Esophagus squamous epithelium (tissue), 5 donors: ENCODE data around the gene DDAH1. TPM values are rescaled to one million over a fixed set of nuclear protein-coding genes. Genes with fewer than 3 reads are reported as not detected.

Experiments used
- DNase-seq: peaks from one replicate; lab custom pipeline; 2025; lab: John Stamatoyannopoulos, UW
- H3K27ac ChIP-seq, 4 donors: fragments of 200-600 bp; sonication (generic); one replicate each; pipeline ENCODE4 v1.5.1; 2016 to 2019; ENCODE audit warnings: mild to moderate bottlenecking in 1 of 4
- H3K27me3 ChIP-seq, 4 donors: fragments of 200-600 bp; sonication (generic); 1 replicate in 3 of 4; 2 replicates in 1 of 4; pipeline versions ENCODE4 v1.5.1 to v1.6.0; 2017 to 2021; ENCODE audit warnings: antibody characterized with exemption in 1 of 4
- H3K36me3 ChIP-seq, 3 donors: fragments of 200-600 bp; sonication (generic); one replicate each; pipeline ENCODE4 v1.5.1; 2016 to 2019
- H3K4me1 ChIP-seq, 3 donors: fragments of 200-600 bp; sonication (generic); one replicate each; pipeline ENCODE4 v1.5.1; 2017 to 2019
- H3K4me3 ChIP-seq, 4 donors: fragments of 200-600 bp; sonication (generic); 1 replicate in 3 of 4; 2 replicates in 1 of 4; pipeline ENCODE4 v1.5.1; 2016 to 2019; ENCODE audit warnings: mild to moderate bottlenecking in 2 of 4, moderate library complexity in 1 of 4
- H3K9me3 ChIP-seq, 3 donors: fragments of 200-600 bp; sonication (generic); one replicate each; pipeline ENCODE4 v1.5.1; 2016 to 2019
- POLR2A ChIP-seq, 4 donors: fragments of 450-650 bp; IDR thresholded peaks; one replicate each; pipeline ENCODE4 v1.6.1; 2017; ENCODE audit warnings: antibody characterized with exemption in 4 of 4, mild to moderate bottlenecking in 4 of 4, moderate library complexity in 3 of 4
- WGBS, 2 donors: methylation state at CpG; one replicate each; pipeline ENCODE4 v1.1.5; 2018; 5-methylcytosine and 5-hydroxymethylcytosine counted together
- intact Hi-C: fragments of 100-400 bp; cut with DNase I; formaldehyde crosslinking; loops from one replicate; pipeline ENCODE4 v1.15.0; 2022
- total RNA-seq, 4 donors: library from RNA; depleted of rRNA; stranded (reverse); fragments of >200 nt; gene quantifications; one replicate each; pipeline ENCODE4 v1.1.0, GENCODE V29; 2016
- TF ChIP-seq, protein P1 (sequence below), 6 experiments: fragments of 450-650 bp in 4 of 6; fragments of 200-600 bp in 2 of 6; sonication (generic) in 2 of 6; IDR thresholded peaks; one replicate each; pipeline ENCODE4 v1.5.1; 2016 to 2019; ENCODE audit warnings: antibody characterized with exemption in 6 of 6, mild to moderate bottlenecking in 4 of 6, moderate library complexity in 4 of 6
- donor health status: DM: yes; HTN: yes; CAD: no.

DDAH1 gene
- total RNA-seq, 4 donors from 2014 or later: 6.1 to 13.8 (median 11.5) TPM

DNA sequence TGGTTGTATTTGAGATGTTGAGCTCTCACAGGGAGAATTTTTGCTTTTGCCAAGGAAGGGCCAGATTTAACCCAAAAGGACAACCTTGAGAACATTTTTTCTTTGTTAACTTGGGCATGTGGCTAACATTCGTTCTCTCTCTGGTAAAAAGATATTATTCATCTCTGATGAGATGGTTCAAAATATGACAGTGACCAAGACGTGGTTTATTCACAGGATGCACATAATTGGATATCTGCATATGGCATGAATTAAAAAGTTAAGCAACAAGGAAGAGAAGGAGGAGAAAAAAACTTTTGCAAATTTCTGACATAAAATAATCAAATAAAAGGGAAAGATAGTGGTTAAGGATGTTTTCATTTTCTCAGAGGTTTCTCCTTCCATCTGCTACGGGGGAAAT is 145.5 kb downstream of the DDAH1 start:
- intact Hi-C loops: no loop called here
- WGBS, 2 donors: 20 to 32% methylated on average over 3 of the region's 3 CpGs
- Histone ChIP-seq H3K27ac (no peak overlapping the region), H3K9me3 (no peaks in the 10 kb centered on the region), H3K27me3 (no peaks in the 10 kb centered on the region), H3K4me3 (no peak overlapping the region), H3K36me3 (no peaks in the 10 kb centered on the region), H3K4me1 (peaks cover 0 to 29% (median 9%) of the 10 kb centered on the region in 3 donors)
- TF ChIP-seq, protein P1, sequence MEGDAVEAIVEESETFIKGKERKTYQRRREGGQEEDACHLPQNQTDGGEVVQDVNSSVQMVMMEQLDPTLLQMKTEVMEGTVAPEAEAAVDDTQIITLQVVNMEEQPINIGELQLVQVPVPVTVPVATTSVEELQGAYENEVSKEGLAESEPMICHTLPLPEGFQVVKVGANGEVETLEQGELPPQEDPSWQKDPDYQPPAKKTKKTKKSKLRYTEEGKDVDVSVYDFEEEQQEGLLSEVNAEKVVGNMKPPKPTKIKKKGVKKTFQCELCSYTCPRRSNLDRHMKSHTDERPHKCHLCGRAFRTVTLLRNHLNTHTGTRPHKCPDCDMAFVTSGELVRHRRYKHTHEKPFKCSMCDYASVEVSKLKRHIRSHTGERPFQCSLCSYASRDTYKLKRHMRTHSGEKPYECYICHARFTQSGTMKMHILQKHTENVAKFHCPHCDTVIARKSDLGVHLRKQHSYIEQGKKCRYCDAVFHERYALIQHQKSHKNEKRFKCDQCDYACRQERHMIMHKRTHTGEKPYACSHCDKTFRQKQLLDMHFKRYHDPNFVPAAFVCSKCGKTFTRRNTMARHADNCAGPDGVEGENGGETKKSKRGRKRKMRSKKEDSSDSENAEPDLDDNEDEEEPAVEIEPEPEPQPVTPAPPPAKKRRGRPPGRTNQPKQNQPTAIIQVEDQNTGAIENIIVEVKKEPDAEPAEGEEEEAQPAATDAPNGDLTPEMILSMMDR (IDR thresholded peaks at IDR 0.05): no peak
- TF ChIP-seq POLR2A (IDR thresholded peaks at IDR 0.05): no peak
- no peak for DNase-seq

DNA sequence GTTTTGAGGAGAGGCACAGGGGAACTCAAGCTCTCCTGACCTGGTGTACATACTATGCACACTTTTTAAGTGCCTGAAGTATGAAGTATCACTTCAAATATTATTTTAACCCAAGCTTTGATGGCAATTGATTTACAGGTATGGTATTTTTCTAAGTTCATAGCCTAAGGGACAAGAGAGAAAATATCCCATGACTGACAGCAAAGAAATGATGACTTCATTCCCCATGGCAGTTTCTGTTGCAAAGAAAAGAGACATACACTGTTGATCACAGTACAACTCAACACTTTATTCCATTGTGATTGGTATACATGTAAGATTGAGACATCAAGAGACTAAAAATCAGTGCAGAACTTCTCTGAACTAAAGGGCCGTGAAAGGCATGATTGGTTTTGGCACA is 146.7 kb downstream of the DDAH1 start:
- Histone ChIP-seq H3K4me3 (no peak overlapping the region), H3K27ac (no peak overlapping the region), H3K27me3 (no peaks in the 10 kb centered on the region), H3K9me3 (no peaks in the 10 kb centered on the region), H3K4me1 (peaks cover 0 to 36% (median 12%) of the 10 kb centered on the region in 3 donors), H3K36me3 (no peaks in the 10 kb centered on the region)
- no peak for DNase-seq
- 82 to 95% methylated on average over 1 of the region's 1 CpG for WGBS, 2 donors
- TF ChIP-seq, protein P1 (IDR thresholded peaks at IDR 0.05): no peak
- no peak for TF ChIP-seq POLR2A (IDR thresholded peaks at IDR 0.05)
- intact Hi-C loops: no loop called here

DNA sequence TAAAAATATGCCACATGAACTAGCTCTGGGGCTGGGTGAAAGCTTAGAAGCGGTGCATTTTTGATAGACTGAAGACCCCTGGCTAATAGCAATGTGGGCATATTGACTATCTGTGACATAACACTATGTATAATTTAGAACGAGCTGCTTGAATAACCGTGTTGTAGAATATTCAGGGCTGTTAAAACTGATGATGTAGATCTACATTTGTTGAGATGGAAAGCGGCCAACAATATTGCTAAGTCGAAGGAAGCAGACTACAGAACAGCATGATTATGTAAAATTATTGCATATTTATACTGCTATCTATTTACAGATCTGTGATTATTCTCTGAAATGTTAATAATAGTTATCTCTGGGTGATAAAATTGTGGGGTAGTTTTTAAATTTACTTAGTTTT is 147.4 kb downstream of the DDAH1 start:
- intact Hi-C loops: no loop called here
- TF ChIP-seq POLR2A (IDR thresholded peaks at IDR 0.05): no peak
- TF ChIP-seq, protein P1 (IDR thresholded peaks at IDR 0.05): no peak

DNA sequence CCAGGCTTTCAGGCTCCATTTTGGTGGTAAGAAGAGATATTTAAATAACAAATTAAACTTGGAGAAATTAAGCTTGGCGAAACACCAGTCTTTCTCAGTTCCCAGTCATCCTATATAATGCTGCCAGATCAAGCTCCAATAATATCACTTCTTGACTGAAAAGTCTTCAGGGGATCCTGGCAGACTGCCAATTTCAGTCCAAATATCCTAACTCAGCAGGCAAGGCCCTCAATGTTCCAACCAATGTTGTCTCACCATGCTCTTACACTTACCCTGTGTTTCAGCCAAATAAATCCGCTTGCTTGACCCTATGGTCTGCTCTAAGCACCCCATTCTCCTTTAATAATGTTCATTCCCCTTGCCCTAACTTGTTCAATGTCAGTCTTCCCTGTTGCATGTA is 148.6 kb downstream of the DDAH1 start:
- Histone ChIP-seq H3K9me3 (no peaks in the 10 kb centered on the region), H3K36me3 (no peaks in the 10 kb centered on the region), H3K27me3 (no peaks in the 10 kb centered on the region), H3K4me3 (no peak overlapping the region), H3K4me1 (peaks cover 0 to 32% (median 12%) of the 10 kb centered on the region in 3 donors), H3K27ac (no peak overlapping the region)
- TF ChIP-seq, protein P1 (IDR thresholded peaks at IDR 0.05): no peak
- no peak for TF ChIP-seq POLR2A (IDR thresholded peaks at IDR 0.05)
- DNase-seq: no peak
- intact Hi-C loops: no loop called here
- 90 to 96% methylated on average over 2 of the region's 2 CpGs for whole genome bisulfite sequencing, 2 donors

More for the DNA sequence above, 147.4 kb downstream of the DDAH1 start:
- no peaks in the 10 kb centered on the region for H3K9me3 ChIP-seq
- 84 to 86% methylated on average over 5 of the region's 5 CpGs for WGBS, 2 donors
- peaks cover 0 to 36% (median 12%) of the 10 kb centered on the region in 3 donors for H3K4me1 ChIP-seq
- H3K4me3 ChIP-seq: no peak overlapping the region
- no peak for DNase-seq
- no peaks in the 10 kb centered on the region for H3K27me3 ChIP-seq
- no peak overlapping the region for H3K27ac ChIP-seq
- H3K36me3 ChIP-seq: no peaks in the 10 kb centered on the region

DNA sequence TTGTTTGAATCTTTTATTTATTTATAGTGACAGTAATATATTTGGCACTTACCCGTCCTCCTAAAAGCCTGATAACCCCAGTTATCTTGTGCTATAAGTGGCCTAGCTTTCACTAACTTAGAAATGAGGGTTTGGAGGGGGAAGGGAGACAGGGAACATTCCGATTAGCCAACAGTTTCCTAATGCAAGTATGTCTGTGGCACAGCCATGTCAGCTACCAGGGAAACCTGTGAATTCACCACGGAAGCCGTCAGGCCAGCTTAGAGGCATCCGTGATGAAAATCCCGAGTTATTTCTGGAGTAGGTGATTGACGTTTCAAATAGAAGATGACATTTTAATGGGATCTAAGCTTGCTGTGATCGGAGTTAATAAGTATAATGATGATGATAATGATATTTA is 149.2 kb downstream of the DDAH1 start:
- Histone ChIP-seq H3K9me3 (no peaks in the 10 kb centered on the region), H3K4me1 (peaks cover 0 to 28% (median 12%) of the 10 kb centered on the region in 3 donors), H3K4me3 (no peak overlapping the region), H3K27me3 (no peaks in the 10 kb centered on the region), H3K27ac (no peak overlapping the region), H3K36me3 (no peaks in the 10 kb centered on the region)
- DNase-seq: no peak
- intact Hi-C loops: no loop called here
- 77 to 84% methylated on average over 8 of the region's 8 CpGs for WGBS, 2 donors
- TF ChIP-seq POLR2A (IDR thresholded peaks at IDR 0.05): no peak
- TF ChIP-seq, protein P1 (IDR thresholded peaks at IDR 0.05): no peak
